Psoas muscle (tissue), 8 donors: Measurements from ENCODE around the gene PCCA. TPM values are rescaled to one million over a fixed set of nuclear protein-coding genes. Genes with fewer than 3 reads are reported as not detected.
A peak's percentile ranks its signal among the peaks of the same experiment; 100 is the strongest.

ENCODE experiments used
- ATAC-seq, 4 donors: fragments of 200-7000 bp; cut with Tn5 transposase; one replicate each; pipeline ENCODE4 v1.9.1; 2020; ENCODE audit warnings: moderate library complexity in 3 of 4, mild to moderate bottlenecking in 2 of 4
- DNase-seq, 2 donors: peaks; one replicate each; pipeline ENCODE4 v3.0.0-alpha.2; 2020
- H3K27ac ChIP-seq: fragments of 200-600 bp; one replicate; pipeline ENCODE4 v1.8.0; 2022
- H3K27me3 ChIP-seq, 3 donors: fragments of 200-600 bp in 1 of 3; one replicate each; pipeline versions ENCODE4 v1.6.1 to v1.8.0; 2013 to 2022; ENCODE audit warnings: low read length in 2 of 3, mild to moderate bottlenecking in 2 of 3, moderate library complexity in 1 of 3; ENCODE audit not compliant: insufficient read depth in 3 of 3
- H3K36me3 ChIP-seq, 2 donors: fragments of 200-600 bp in 1 of 2; one replicate each; pipeline versions ENCODE4 v1.6.1 to v1.8.0; 2013 to 2022; ENCODE audit warnings: low read depth in 1 of 2, mild to moderate bottlenecking in 1 of 2, moderate library complexity in 1 of 2; ENCODE audit not compliant: insufficient read depth in 1 of 2
- H3K4me1 ChIP-seq: fragments of 200-600 bp; one replicate; pipeline ENCODE4 v1.8.0; 2022
- H3K4me3 ChIP-seq: fragments of 200-600 bp; one replicate; pipeline ENCODE4 v1.8.0; 2022; ENCODE audit warnings: mild to moderate bottlenecking
- H3K9me3 ChIP-seq: fragments of 200-600 bp; one replicate; pipeline ENCODE4 v1.8.0; 2022
- CTCF ChIP-seq: fragments of 200-600 bp; IDR thresholded peaks from one replicate; pipeline ENCODE4 v1.8.0; 2022; ENCODE audit warnings: antibody characterized with exemption
- WGBS, 3 donors: extraction: QIAGEN DNeasy Blood & Tissue Kit; methylation state at CpG; one replicate each; pipeline versions ENCODE4 v1.1.6 to v1.1.7; 2013; 5-methylcytosine and 5-hydroxymethylcytosine counted together
- intact Hi-C, 2 donors: fragments of 100-400 bp; cut with DNase I; formaldehyde crosslinking; loops; one replicate each; pipeline versions ENCODE4 v1.11.0 to v1.14.2; 2022
- long read RNA-seq, 2 donors: library from polyadenylated mRNA; unstranded; transcript quantifications; one replicate each; pipeline ENCODE4 v2.0.0, GENCODE V29; 2021
- polyA plus RNA-seq, 3 donors: library from polyadenylated mRNA; stranded (reverse); fragments of 200-250 nt; gene quantifications; one replicate each; pipeline ENCODE4 v1.2.3, GENCODE V29; 2013
- total RNA-seq, 4 donors: library from RNA; stranded (reverse); fragmentation: NEBNext Ultra II Directional in 2 of 4; extraction: Animal tissue kit (Norgen Biotek cat#: 25700) in 2 of 4; gene quantifications; one replicate each; pipeline versions ENCODE4 v1.2.1 to v1.2.4, GENCODE V29; 2021 to 2023
- donor health status: healthy with polysubstance abuse.
- donor health status: DM: no; HTN: no; CAD: no; lungs with moderate emphysema.
- donor health status: Bipolar disorder and iron deficiency.
- donor health status: healthy.
- donor health status: DM: yes; HTN: yes; CAD: no.
- donor health status: DM: no; HTN: no; CAD: no.
- donor health status: DM: no; HTN: no; CAD: no.
- donor health status: DM: yes; HTN: yes; CAD: no.

The PCCA gene
- 10 to 100 TPM; 13.3 to 23.9 (median 19.6) TPM for total RNA-seq
- polyA plus RNA-seq: 10 to 100 TPM in 1 of 3 donors, 1 to 10 TPM in 2; 6.2 to 12.2 (median 9.0) TPM
- long read RNA-seq, donor 1, transcript PCCA-202 (24 exons, 2,494 nt): major isoform, 16 of 21 reads
- long read RNA-seq, donor 1, partial matches to known transcripts: 1 of 21 reads
- long read RNA-seq, donor 1, other reads (novel, unspliced or antisense): 3 of 21 reads
- long read RNA-seq, donor 2, transcript PCCA-202 (24 exons, 2,494 nt): major isoform, 7 of 21 reads
- long read RNA-seq, donor 2, partial matches to known transcripts: 1 of 21 reads
- long read RNA-seq, donor 2, other reads (novel, unspliced or antisense): 13 of 21 reads

- Histone ChIP-seq H3K27me3 (no peaks in the 10 kb centered on the region), H3K4me3 (peak within 1 kb of the TSS; percentile 90), H3K9me3 (no peaks in the 10 kb centered on the region), H3K27ac (peak within 1 kb of the TSS; percentile 83), H3K4me1 (peaks cover 12% of the 10 kb centered on the region), H3K36me3 (peaks cover 0 to 10% of the 10 kb centered on the region in 2 donors)
- TF ChIP-seq CTCF: no peak
- intact Hi-C loops: no loop called here
- 0% methylated on average over 65 to 77 of the region's 77 CpGs for WGBS, 3 donors
- ATAC-seq (peak; percentile 98 to 99 (median 99)), DNase-seq (peak; percentile 97)
Measured at GRCh38 chr13:100088644-100089464, at the start of gene PCCA. Gene PCCA (plus strand): TSS chr13:100089093. CDS start chr13:100089121, 28 bp downstream.

- no peak for DNase-seq
- H3K27ac ChIP-seq: no peak overlapping the region
- no peak overlapping the region for H3K4me3 ChIP-seq
- no peaks in the 10 kb centered on the region for H3K9me3 ChIP-seq
- no peaks in the 10 kb centered on the region for H3K27me3 ChIP-seq
- intact Hi-C loops: no loop called here
- ATAC-seq: no peak
- H3K36me3 ChIP-seq: no peaks in the 10 kb centered on the region
- no peaks in the 10 kb centered on the region for H3K4me1 ChIP-seq
- TF ChIP-seq CTCF: no peak
- 19 to 28% (median 28%) methylated on average over 4 of the region's 4 CpGs for WGBS, 3 donors
Measured at GRCh38 chr13:100039740-100040139, 49.2 kb upstream of the PCCA start.

GRCh38 chr13:100040196-100040595, 48.7 kb upstream of the PCCA start:
- no peak for TF ChIP-seq CTCF
- intact Hi-C loops: no loop called here
- Histone ChIP-seq H3K4me1 (no peaks in the 10 kb centered on the region), H3K27me3 (no peaks in the 10 kb centered on the region), H3K27ac (no peak overlapping the region), H3K9me3 (no peaks in the 10 kb centered on the region), H3K4me3 (no peak overlapping the region), H3K36me3 (no peaks in the 10 kb centered on the region)
- DNase-seq: no peak
- WGBS, 3 donors: 28 to 35% (median 32%) methylated on average over 3 of the region's 3 CpGs
- no peak for ATAC-seq

- no peak for TF ChIP-seq CTCF
- Histone ChIP-seq H3K4me3 (no peak overlapping the region), H3K27ac (no peak overlapping the region), H3K36me3 (no peaks in the 10 kb centered on the region), H3K27me3 (no peaks in the 10 kb centered on the region), H3K4me1 (no peaks in the 10 kb centered on the region), H3K9me3 (no peaks in the 10 kb centered on the region)
- DNase-seq (no peak), ATAC-seq (no peak)
- WGBS, 3 donors: 84 to 93% (median 88%) methylated on average over 3 of the region's 3 CpGs
- intact Hi-C loops: no loop called here
Measured at GRCh38 chr13:100044936-100045335, 44.0 kb upstream of the PCCA start.
